HFFc6 (cell line): ENCODE results near the gene ATP1A3. TPM values are rescaled to one million over a fixed set of nuclear protein-coding genes. Genes with fewer than 3 reads are reported as not detected.
A peak's percentile ranks its signal among the peaks of the same experiment; 100 is the strongest.
"Not testable (repeated sequence)": the region's sequence is repeated elsewhere in the genome, so short reads cannot be mapped to it uniquely, and the experiment has no call there.

Experiments used
- DNase-seq: peaks from one replicate; pipeline ENCODE4 v3.0.0-alpha.2; 2018
- H3K27ac Mint-ChIP-seq: 2 replicates; pipeline ENCODE4 v1.8.0; 2020; ENCODE audit warnings: mild to moderate bottlenecking, mixed read lengths
- H3K27me3 Mint-ChIP-seq: 2 replicates; pipeline ENCODE4 v1.8.0; 2021; ENCODE audit warnings: mild to moderate bottlenecking, moderate library complexity, mixed read lengths; ENCODE audit not compliant: insufficient read depth
- H3K36me3 Mint-ChIP-seq: 2 replicates; pipeline ENCODE4 v1.8.0; 2021; ENCODE audit warnings: low read depth, mixed read lengths
- H3K4me1 Mint-ChIP-seq: 2 replicates; pipeline ENCODE4 v1.8.0; 2020; ENCODE audit warnings: low read depth, mixed read lengths
- H3K4me3 Mint-ChIP-seq: 2 replicates; pipeline ENCODE4 v1.8.0; 2020; ENCODE audit warnings: mild to moderate bottlenecking, moderate library complexity, mixed read lengths
- H3K9me3 Mint-ChIP-seq: 2 replicates; pipeline ENCODE4 v1.8.0; 2020; ENCODE audit warnings: mild to moderate bottlenecking, mixed read lengths
- CTCF ChIP-seq: fragments of 200-600 bp; sonication (generic); IDR thresholded peaks from 2 replicates; pipeline ENCODE4 v1.5.0; 2021; ENCODE audit warnings: antibody characterized with exemption, mild to moderate bottlenecking
- total RNA-seq, 6 experiments: library from RNA; stranded (reverse); fragmentation: NEBNext Ultra II Directional; extraction: Animal tissue kit (Norgen Biotek cat#: 25700); gene quantifications; 2 replicates in 1 of 6; 3 replicates in 5 of 6; pipeline ENCODE4 v1.2.3, GENCODE V29; 2021

ATP1A3 gene
- total RNA-seq, 6 experiments from 2014 or later: 0.10 to 0.66 (median 0.33) TPM; not detected in 2

- H3K4me1 Mint-ChIP-seq: no peaks in the 10 kb centered on the region
- no peak overlapping the region for H3K4me3 Mint-ChIP-seq
- peaks cover 3% of the 10 kb centered on the region for H3K27me3 Mint-ChIP-seq
- no peaks in the 10 kb centered on the region for H3K9me3 Mint-ChIP-seq
- TF ChIP-seq CTCF: no peak
- no peaks in the 10 kb centered on the region for H3K36me3 Mint-ChIP-seq
- H3K27ac Mint-ChIP-seq: no peak overlapping the region
- no peak for DNase-seq
Observed at GRCh38 chr19:41944336-41944735, 49.7 kb downstream of the ATP1A3 start.

- Mint-ChIP-seq H3K27ac (no peak overlapping the region), H3K27me3 (peaks cover 3% of the 10 kb centered on the region), H3K36me3 (no peaks in the 10 kb centered on the region), H3K9me3 (no peaks in the 10 kb centered on the region), H3K4me1 (peaks cover 11% of the 10 kb centered on the region), H3K4me3 (no peak overlapping the region; the same call in 1 of the 2 replicates)
- no peak for TF ChIP-seq CTCF
- no peak for DNase-seq
Observed at GRCh38 chr19:41941410-41942202, 52.4 kb downstream of the ATP1A3 start.

GRCh38 chr19:41940731-41941409 is 53.2 kb downstream of the ATP1A3 start:
- no peaks in the 10 kb centered on the region for H3K9me3 Mint-ChIP-seq
- DNase-seq: no peak
- H3K4me1 Mint-ChIP-seq: peaks cover 18% of the 10 kb centered on the region

GRCh38 chr19:41939861-41940730 is 53.9 kb downstream of the ATP1A3 start:
- TF ChIP-seq CTCF: no peak
- Mint-ChIP-seq H3K4me1 (peaks cover 25% of the 10 kb centered on the region), H3K36me3 (no peaks in the 10 kb centered on the region), H3K27me3 (peaks cover 4% of the 10 kb centered on the region), H3K27ac (peak overlapping the region; percentile 58; the same call in 1 of the 2 replicates), H3K4me3 (peak overlapping the region; percentile 81), H3K9me3 (no peaks in the 10 kb centered on the region)
- DNase-seq: no peak

More at GRCh38 chr19:41940731-41941409, 53.2 kb downstream of the ATP1A3 start:
- Mint-ChIP-seq H3K36me3 (no peaks in the 10 kb centered on the region), H3K27me3 (peaks cover 3% of the 10 kb centered on the region), H3K27ac (peak overlapping the region; percentile 58; the same call in 1 of the 2 replicates), H3K4me3 (peak overlapping the region; percentile 81)
- TF ChIP-seq CTCF: no peak

GRCh38 chr19:41939209-41939608 is 54.8 kb downstream of the ATP1A3 start:
- DNase-seq, H3K27ac Mint-ChIP-seq, H3K4me3 Mint-ChIP-seq, H3K36me3 Mint-ChIP-seq, H3K27me3 Mint-ChIP-seq, H3K9me3 Mint-ChIP-seq: not testable (repeated sequence)
- H3K4me1 Mint-ChIP-seq: peaks cover 30% of the 10 kb centered on the region
